HuH-7 (cell line): ENCODE measurements around the gene DNAJB7.
"Not testable (repeated sequence)": the region's sequence is repeated elsewhere in the genome, so short reads cannot be mapped to it uniquely, and the experiment has no call there.

ENCODE experiments used
- DNase-seq: peaks from one replicate; pipeline ENCODE4 v3.0.0; 2011; ENCODE audit warnings: low spot score

DNAJB7 gene

DNA sequence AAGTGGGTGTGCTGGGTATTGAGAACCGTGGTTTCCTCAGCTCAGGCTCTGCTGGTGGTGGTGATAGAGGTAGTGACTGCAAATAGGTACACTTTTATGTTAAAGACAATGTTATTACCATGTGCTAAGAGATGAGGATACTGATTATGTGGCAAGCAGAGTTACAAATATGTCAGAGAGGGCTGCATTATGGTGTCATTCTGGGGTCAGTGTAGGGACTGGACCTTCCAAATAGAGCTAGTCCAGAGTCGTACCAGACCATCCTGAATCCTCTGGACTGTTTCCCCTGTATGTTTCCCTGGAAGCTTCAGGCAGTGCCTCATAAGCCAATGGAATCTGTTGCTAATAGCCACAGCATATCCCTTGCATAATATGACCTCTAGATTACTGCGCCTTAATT is at the start of gene DNAJB7:
TSS of gene DNAJB7 (minus strand) at position 101 of the 400 bp plus-strand sequence. CDS start 119 bp downstream, outside the sequence.
- no peak for DNase-seq

DNA sequence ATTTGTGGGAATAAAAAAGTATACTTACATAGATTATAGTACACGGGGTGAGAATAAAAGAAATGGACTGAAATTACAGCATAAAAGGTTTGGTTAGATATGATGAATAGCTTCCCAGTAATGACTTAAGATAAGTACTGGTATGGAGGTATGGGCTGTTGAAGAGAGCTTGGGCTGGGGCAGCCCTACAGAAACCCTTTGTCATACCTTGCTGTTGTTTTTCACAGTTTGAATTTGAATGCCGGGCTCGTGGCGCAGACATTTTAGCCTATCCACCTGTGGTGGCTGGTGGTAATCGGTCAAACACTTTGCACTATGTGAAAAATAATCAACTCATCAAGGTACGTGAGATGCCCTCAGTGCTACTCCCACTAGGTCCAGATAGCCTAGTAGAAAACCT is 47.0 kb upstream of the DNAJB7 start:
- no peak for DNase-seq

DNA sequence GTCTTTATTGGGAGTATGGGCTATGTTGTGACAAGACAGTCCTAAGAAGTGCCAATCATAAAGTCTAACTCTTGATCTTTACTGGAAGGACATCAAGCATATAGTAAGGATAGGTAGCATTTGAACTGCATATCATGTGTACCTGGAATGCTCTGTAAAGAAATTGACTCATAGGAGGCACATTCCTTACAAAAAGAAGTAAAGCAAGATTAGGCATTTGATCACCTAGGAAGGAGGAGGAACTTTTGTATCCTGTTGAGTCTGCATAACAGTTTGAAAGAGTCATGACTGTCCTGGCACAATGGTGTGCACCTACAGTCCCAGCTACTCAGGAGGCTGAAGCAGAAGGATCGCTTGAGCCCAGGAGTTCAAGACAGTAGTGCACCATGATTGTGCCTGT is 42.2 kb upstream of the DNAJB7 start:
- DNase-seq: no peak

DNA sequence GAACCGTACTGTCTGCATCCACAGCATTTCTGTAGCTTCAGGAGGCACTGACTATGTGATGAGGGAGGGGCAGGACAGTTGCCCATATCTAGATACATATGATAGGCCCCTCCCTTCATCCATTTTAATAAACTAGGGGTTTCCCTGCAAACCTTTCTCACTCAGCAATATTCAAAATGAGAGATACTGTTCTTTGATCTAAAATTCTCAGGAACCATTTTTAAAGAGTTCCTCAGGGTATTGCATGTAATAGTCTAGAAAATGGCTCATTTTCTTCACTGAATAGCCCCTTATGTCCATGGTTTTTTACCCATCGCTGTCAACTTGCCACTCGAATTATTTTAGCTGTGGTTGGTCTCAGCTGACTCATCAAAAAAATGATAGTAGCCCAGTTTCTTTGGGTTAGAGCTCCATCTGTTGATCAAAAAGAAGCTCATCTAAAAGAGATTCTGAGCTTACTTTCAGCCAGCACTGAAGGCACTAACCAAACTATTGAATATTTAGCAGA is 37.0 kb upstream of the DNAJB7 start:
- peak; percentile 38 for DNase-seq

DNA sequence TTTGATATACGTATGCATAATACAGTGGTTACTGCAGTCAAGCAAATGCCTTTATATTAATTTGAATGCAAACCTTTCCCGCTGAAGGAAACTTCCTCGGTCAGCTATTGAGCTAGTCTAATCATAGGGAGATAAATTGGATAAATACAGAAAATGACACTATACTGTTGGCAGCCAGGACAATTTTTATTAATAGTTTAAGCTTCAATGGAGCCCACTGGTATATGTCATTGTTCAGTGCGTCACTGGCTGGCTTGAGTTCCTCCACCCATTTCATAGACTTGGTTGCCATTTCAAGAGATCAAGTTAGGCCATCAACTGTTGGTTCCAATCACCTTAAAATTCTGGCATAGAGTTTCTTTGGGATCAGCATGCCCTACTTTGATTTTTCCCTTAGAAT is 32.5 kb upstream of the DNAJB7 start:
- DNase-seq: no peak

DNA sequence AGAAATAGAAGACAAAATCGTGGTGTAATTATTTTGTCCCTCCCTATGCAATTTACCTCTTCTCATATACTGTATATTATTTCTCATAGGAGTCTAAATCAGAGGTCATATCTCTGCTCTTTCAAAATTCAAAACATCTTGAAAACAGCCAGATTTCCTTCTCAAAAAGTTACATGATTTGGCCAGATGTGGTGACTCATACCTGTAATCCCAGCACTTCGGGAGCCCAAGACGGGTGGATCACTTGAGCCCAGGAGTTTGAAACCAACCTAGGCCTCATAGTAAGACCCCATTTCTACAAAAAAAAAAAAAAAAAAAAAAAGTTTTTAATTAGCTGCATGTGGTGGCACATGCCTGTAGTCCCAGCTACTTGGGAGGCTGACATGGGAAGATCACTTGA is 29.0 kb upstream of the DNAJB7 start:
- no peak for DNase-seq

DNA sequence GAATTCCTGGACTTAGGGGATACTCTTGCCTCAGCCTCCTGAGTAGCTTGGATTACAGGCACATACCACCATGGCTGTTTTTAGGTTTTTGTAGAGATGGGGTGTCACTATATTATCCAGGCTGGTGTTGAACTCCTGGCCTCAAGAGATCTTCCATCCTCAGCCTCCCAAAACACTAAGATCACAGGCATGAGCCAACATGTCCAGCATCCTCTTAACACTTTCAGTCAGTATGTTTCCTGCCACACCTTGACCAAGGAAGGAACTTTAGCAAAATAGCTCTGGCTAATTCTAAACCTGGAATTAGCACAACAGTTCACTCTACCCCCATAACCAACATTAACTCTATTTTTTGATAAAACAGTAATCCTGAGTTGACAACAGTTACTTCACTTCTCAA is 27.2 kb upstream of the DNAJB7 start:
- DNase-seq: no peak

DNA sequence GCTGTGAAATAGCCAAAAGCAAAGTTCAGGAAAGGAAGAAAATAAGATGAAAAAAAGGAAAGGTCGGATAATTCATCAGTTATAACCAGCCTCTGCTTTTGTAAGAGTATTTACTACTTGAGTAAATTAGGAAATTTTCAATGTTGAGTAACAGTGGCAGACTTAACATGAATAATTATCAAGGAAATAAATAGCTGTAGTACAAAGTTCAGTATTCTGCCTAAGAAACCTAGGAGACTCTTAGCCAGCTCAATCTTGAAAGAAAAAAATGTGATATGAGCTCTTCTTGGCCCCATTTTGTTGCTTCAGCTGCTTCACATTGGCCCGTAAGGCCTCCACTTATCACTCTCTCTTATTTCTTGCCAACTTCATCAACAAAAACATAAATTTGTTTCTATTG is 17.0 kb upstream of the DNAJB7 start:
- no peak for DNase-seq

DNA sequence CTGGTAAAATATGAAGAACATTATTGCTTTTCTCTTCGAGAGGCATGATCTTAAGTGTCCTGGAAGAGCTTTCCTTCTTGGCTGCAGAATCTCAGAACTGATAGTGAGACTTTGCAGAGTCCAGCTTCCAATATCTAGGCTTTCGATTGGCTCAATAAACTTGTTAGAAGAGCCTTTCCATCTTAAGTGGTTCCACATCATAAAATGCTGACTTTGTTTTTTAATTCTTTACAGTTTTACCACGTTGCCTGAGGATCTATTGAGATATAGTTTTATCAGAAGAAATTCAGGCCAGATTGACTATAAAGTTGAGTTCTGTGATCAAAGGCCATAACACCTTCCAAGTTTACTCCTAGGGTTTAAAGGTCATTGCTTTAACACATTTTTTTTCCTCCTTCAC is 15.6 kb upstream of the DNAJB7 start:
- no peak for DNase-seq

DNA sequence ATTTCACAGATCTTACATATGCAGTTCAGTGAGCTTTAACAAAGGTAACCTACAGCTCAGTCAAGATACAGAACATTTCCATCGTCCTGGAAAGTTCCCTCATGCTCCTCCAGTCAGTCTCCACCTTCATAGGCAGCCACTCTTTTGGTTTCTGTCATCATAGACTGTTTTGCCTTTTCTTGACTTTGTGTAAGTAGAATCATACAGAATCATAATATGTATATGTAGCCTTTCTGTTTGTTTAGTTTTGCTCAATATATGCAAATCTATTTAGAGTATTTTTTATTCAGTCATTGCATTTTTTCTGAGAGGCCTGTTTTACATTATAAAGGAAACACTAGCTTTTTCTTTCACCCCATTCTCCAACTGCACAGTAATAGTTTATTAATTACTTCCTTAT is 15.0 kb upstream of the DNAJB7 start:
- DNase-seq: no peak

DNA sequence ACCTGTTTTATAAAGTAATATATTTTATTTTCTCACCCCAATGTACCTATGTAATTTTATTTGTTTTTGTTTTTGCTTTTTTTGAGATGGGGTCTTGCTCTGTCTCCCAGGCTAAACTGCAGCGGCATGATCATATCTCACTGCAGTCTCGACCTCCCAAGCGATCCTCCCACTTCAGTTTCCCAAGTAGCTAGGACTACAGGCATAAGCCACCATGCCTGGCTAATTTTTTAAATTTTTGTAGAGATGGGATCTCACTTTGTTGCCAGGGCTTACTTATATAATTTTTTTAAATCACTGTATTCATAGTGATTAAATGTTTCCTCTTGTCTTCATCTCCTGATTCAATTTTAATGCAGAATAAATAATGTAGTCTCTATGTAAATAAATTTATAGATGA is 13.2 kb upstream of the DNAJB7 start:
- DNase-seq: no peak

DNA sequence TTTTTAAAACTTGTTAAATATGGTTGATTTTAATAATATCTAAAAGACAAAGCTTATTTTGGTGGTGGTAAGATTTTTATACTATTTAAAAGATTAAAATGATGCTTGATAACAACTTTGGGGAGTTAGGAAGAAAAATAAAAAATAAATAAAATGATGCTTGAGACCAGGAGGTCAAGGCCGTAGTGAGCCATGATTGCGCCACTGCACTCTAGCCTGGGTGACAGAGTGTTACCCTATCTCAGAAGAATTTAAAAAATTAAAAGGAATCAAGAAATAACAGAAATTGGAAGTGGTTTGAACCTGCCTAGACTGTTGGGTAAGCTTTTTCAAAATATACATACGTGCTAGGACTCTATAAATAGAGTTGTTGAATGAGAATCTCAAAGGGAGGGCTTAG is 12.1 kb upstream of the DNAJB7 start:
- no peak for DNase-seq

DNA sequence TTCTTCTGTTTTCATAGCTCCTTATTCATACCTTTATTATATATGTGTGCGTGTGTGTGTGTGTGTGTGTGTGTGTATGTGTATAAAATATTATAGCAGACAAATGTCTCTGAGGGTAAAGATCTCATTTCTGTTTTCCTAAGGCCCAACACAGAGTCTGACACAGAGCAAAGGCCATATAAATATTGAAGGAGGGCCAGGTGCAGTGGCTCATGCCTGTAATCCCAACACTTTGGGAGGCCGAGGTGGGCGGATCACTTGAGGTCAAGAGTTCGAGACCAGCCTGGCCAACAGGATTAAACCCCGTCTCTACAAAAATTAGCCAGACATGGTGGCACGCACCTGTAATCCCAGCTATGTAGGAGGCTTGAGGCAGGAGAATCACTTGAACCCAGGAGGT is 6.5 kb upstream of the DNAJB7 start:
- not testable (repeated sequence) for DNase-seq

DNA sequence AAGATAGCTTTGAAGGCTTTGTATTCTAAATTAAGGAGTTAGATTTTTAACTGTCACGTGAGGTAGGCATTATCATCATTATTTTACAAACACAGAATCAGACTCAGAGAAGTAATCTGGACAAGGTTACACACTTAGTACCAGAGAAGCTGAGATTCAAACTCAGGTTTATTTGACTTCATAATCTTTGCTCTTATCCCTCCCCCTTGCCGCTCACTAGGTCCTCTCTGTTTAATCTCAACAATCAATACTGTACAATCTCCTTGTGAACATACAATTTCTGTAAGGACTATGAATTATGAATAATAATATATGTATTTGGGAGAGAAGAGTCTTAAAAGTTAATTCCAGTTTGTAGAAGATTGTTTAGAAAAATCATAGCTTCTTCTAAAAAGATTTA is 5.2 kb upstream of the DNAJB7 start:
- DNase-seq: no peak

DNA sequence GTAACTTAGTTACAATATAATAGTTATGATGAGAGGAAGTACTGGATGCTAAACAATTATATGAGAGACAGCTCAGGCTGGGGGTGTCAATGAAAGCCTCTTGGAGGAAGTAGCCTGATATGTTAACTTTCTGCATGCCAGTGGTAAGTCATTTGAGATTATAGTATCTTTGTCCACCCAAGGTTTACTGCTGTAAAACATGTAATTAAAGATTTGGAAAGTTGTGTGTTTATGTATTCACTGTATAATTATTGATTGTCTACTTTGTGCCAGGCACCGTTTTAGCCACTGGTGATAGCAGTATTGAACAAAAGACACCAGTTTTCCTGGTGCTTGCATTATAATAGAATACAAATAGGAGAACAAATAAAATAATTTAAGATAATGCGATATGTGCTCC is 624 bp upstream of the DNAJB7 start:
- no peak for DNase-seq

DNA sequence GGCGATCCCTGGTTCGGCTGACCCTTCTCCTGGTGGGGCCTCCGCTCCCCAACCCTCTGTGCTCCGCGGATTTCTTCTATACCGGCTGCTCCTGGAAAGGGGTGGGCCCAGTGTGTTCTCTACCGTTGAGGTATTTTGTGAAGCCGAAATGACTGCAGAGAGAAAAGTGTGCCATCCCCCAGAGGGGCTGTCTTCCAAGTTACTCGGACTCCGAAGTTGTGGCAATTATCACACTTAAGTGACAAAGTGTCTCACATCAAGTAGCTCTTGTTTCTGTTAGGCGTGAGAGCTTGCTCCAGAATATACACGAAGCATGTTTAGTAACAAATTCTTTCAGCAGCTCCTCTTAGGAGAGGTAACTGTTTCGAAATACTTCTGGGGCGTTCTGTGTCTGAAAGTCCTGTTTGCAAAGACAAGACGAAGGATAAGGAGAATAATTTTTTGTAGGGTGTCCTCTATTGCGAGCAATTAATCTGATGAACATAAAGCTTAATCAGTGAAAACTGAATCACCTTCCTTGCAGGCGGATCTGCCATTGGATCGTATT is 4.5 kb downstream of the DNAJB7 start:
- DNase-seq: no peak

DNA sequence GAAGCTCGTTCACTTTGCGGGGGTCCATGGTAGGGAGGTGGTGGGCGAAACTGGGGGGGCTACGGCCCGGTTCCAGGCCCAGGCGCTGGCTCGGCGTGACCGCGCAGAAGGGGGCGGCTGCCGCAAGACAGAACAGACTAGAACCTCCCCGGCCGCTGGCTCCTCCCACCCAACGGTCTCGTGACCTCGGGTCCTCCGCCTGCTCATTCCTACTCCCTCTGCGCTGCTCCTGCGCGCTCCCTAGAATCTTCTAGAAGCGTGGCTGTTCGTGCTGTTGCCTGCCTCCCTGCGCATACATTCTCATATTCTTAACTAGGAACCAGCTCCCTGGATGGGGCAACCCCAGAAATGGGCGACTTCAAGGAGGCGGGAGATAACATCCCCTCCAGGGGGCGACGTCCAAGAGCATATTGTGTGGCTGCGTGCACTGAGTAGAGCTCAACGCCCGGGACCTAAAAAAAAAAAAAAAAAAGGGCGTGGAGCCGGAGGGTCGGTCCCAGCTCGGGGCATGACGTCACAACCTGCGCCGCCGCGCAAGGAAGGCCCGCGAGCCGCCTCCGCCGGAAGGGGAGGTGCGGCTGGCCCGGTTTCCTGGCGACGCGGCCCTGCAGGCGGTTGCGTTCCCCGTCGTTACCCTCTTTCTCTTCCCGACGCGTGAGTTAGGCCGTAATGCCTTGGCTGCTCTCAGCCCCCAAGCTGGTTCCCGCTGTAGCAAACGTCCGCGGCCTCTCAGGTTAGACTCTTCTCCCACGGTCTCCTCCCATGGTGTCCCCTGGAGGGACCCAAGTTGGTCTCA is 5.2 kb downstream of the DNAJB7 start, which contains the start of the genes ST13 and XPNPEP3:
TSS of gene ST13 (minus strand) at position 127 of the 796 bp plus-strand sequence. CDS start at position 28, 99 bp downstream.
TSS of gene XPNPEP3 (plus strand) at position 636 of the 796 bp plus-strand sequence. CDS start at position 670, 34 bp downstream.
- DNase-seq: peak; percentile 85

DNA sequence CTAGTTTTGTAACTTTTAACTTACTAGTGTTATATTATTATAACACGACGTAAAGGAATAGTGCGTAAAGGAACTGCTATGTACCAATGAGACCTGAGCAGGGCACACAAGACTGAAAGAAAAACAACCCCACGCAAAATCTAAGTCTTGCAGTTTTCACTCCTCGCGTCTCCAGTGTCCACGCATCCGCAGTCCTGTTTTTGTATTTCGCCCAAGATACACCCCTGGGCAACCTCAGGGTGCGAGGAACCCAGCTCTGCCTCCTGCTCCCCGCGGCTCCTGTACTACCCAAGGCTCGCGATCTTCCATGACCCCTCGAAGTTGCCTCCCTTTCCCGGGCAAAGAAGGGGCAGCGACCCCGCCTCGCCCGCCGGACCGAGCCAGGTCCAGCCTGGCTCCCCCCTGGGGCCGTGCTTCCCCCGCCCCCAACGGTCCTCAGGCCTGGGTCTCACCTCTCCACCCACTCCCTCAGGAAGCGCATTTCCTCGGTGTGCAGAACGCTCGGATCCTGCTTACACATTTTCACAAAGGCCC is 5.9 kb downstream of the DNAJB7 start:
- DNase-seq: peak; percentile 10

DNA sequence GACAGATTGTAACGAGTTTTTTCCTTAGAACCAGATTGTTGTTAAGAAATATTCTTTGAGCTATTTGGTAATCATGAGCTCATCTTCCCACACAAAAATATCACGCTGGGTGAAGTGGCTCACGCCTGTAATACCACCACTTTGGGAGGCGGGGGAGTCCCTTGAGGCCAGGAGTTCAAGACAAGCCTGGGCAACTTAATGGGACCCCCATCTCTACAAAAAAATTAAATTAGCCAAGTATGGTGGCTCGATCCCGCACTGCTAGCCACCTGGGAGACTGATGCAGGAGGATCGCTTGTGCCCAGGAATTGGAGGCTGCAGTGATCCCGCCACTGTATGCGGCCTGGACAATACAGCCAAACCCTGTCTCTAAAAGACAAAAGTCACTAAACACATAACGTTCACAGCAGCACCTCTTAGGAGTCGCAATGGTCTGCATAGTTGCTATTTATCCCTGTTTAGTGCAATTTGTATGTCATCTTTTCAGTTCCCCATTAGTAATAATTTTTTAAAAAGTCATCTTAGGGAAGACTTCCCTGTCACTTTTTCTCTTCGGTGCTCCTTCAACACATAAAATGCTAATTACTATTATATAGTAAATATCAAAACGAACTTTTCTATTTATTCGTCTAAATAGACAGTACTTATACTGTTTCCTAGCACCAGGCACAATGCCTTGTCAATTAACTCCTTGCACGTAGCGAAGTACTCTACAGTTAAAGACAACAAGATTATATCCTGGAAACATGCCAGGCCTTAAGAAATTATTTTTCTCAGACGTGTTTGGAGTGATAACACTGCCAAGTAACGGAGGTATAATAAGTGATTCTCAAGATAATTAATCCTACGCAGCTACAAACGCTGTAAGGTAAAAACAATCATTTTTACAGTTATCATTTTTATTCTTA is 6.6 kb downstream of the DNAJB7 start:
- DNase-seq: no peak

DNA sequence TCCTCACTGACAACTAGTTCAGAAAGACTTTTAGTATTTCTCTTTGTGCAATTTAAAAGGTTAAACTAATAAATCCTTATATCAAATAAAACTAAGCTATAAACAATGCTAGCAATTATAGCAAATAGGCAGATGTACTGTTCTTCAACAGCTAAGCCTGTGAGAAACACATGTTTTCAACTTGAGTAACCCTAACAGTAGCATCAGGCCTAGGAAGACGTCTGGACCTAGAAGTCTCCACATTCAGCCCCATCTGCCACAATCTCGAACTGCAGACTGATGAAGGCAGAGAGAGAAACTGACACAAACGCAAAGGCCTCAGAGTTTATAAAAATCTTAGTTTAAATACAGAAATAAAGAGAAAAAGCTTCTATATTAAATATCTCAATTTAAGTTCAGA is 8.0 kb downstream of the DNAJB7 start:
- DNase-seq: no peak

DNA sequence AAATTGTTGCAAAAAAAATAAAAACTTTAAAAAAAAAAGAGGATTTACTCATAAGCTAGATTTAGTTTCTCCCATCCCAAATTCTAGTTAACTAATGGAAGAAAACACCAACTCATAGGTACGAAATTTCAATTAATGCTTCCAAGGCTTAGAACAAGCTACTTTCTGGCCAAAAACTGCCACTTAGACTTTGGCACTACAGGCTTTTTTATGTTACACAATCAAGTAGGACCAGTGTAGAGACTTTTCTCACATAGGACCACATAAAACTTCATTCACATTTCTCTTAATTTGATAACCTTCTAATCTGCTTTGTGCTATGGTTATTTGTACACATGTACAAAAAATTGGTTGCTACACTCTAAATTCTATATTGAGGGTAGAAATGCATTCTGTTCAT is 8.6 kb downstream of the DNAJB7 start:
- DNase-seq: no peak

DNA sequence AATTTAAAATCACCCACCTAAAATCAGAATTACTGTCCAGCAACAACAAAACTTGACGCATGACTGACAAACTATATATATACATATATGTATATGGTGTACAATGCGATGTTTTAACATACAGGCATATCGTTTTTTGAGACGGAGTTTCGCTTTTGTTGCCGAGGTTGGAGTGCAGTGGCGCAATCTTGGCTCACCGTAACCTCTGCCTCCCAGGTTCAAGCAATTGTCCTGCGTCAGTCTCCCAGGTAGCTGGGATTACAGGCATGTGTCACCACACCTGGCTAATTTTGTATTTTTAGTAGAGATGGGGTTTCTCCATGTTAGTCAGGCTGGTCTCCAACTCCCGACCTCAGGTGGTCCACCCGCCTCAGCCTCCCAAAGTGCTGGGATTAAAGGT is 16.1 kb downstream of the DNAJB7 start:
- DNase-seq: not testable (repeated sequence)
